ENCODE data around the gene UNC50.

- no peak for TF ChIP-seq CTCF (IDR thresholded peaks at IDR 0.05)
- no peak for TF ChIP-seq POLR2A (IDR thresholded peaks at IDR 0.05)
- no peak for TF ChIP-seq POLR2AphosphoS5 (IDR thresholded peaks at IDR 0.05)
These were observed 41.6 kb downstream of the UNC50 start for GRCh38 chr2:98649992-98650375.

Measured in sigmoid colon (tissue), 4 donors.